Measurements from ENCODE around the gene EP400.

EP400 gene

DNA sequence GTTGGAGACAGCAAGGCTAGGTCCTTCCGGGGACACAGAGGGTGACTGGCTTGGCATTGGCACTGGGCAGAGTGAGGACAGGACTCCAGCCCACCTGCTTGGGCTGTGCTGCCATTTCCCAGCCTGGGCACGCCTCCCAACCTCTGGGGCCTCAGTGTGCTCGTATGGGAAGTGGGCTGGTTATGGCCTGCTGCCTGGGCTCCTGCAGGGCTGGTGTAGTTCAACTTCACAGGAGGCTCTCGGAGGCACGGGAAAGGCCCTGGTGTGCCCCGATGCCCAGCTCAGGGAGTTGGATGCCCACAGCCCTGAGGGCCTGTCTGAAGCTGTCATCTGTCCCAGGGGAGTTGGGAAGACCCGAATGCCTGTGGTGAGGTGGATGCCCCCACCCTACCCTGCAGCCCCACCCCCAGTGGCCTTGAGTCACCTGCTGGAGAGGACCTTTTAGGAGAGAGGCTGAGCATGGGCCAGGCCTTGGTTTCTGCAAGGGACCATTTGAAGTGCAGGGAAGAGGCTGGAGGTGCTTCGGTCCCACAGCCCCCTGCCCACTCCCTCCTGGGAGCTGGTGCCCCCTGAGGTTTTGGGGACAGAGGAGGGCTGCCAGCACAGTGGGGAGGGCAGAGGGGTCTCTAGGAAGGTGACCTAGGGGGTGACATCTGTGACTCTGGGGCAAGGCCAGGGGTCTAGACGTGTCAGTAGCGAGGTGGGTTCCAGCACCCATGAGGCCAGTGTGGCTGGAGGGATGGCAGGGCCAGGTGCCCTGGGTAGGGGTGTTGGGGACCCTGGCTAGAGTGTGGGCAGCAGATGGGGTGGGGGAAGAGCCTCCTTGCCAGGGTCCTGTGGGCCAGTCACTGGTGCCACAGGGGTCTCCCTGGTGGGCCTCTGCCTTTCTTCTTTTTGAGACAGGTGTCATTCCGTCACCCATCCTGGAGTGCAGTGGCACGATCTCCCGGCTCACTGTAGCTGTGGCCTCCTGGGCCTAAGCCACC is 46.2 kb upstream of the EP400 start:
- H3K4me3 ChIP-seq (ENCODE audit: low read length): no peak overlapping the region
- TF ChIP-seq, protein P1, sequence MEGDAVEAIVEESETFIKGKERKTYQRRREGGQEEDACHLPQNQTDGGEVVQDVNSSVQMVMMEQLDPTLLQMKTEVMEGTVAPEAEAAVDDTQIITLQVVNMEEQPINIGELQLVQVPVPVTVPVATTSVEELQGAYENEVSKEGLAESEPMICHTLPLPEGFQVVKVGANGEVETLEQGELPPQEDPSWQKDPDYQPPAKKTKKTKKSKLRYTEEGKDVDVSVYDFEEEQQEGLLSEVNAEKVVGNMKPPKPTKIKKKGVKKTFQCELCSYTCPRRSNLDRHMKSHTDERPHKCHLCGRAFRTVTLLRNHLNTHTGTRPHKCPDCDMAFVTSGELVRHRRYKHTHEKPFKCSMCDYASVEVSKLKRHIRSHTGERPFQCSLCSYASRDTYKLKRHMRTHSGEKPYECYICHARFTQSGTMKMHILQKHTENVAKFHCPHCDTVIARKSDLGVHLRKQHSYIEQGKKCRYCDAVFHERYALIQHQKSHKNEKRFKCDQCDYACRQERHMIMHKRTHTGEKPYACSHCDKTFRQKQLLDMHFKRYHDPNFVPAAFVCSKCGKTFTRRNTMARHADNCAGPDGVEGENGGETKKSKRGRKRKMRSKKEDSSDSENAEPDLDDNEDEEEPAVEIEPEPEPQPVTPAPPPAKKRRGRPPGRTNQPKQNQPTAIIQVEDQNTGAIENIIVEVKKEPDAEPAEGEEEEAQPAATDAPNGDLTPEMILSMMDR (IDR thresholded peaks at IDR 0.05; ENCODE audit: insufficient read depth, low read depth, low read length, missing control alignments): no peak

GRCh38 chr12:131904346-131904745 is 45.4 kb upstream of the EP400 start:
- no peak for DNase-seq (ENCODE audit: low read depth)
- TF ChIP-seq, protein P1 (IDR thresholded peaks at IDR 0.05; ENCODE audit: insufficient read depth, low read depth, low read length, missing control alignments): no peak
- H3K4me3 ChIP-seq (ENCODE audit: low read length): no peak overlapping the region

More for the DNA sequence above, 46.2 kb upstream of the EP400 start:
- DNase-seq (ENCODE audit: low read depth): no peak

DNA sequence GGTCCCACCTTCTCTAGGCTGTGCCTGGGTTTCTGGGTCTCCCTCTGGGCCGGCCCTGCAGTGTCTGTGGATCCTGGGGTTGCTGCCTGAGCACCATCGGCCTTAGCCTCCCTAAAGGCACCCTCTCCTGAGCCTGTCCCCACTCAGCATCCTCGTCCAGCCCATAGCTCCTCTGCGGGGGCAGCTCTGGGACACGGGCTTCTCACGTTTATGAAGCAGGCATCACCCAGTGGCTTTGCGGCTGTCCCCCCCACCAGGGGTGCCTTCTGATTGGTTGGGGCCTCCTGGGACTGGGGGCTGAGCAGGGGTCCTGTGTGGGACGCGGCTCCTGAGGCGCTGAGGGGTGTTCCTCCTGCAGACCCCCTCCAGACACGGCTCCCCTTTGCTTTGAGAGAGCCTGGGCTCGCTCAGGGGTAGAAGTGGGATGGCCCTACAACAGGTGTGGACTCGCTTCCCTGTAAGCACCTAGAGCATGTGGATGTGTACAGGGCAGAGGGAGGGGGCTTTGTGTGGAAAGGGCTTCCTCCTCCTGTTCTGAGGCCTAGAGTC is 44.6 kb upstream of the EP400 start:
- TF ChIP-seq, protein P1 (IDR thresholded peaks at IDR 0.05; ENCODE audit: insufficient read depth, low read depth, low read length, missing control alignments): no peak
- H3K4me3 ChIP-seq (ENCODE audit: low read length): no peak overlapping the region
- no peak for DNase-seq (ENCODE audit: low read depth)

DNA sequence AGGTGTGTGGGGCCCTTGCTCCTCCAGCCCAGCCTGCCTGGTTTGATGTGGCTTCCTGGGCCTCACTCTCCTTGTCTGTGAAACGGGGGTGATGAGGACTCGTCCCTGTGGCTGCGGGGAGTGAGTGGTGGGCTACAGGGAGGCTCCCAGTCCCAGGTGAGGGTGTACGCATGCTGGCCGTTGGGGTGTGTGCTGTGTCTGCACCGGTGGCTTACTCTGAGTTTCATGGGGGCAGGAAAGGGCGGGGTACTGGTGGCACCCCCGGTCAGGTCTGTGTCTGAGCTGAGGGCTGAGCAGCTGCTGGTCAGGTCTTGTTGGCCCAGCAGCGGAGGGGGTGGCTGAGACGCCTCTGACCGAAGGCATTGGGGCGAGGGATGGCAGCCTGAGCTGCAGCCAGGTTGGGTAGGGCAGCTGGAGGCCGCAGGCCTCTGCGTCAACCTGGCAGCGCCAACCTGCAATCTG is 44.1 kb upstream of the EP400 start:
- TF ChIP-seq, protein P1 (IDR thresholded peaks at IDR 0.05; ENCODE audit: insufficient read depth, low read depth, low read length, missing control alignments): no peak
- no peak for DNase-seq (ENCODE audit: low read depth)
- no peak overlapping the region for H3K4me3 ChIP-seq (ENCODE audit: low read length)

DNA sequence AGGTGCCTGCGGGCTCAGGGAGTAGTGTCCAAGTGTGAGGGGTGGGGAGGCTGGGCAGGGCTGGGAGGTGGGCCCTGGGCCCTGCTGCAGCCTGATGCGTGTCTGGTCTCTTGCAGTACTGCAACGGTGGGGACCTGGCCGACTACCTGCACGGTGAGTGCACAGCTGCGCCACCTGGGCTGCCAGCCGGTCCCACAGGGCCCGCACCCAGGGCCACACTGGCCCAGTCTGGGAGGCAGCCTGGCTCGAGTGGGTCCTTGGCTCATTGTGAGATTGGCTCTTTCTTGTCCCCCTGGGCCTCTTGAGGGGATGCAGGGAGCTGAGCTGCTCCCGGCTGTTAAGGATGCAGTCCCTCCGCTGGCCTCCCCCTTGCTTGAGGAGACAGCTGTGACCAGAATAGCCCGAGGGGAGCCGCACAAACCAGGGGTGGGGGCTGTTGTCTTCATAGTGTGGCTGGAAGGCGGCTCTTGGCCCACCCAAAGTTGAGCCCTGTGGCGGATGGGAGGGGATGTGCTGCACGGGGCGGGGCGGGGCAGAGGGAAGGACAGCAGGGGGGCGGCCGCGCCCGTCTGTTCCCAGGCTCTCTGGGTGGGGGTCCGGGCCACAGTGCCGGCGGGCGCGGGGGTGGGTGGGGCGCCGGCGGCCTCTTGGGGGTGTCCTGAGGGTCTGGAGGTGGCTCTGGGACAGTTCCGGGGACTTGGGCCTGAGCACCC is 42.2 kb upstream of the EP400 start:
- no peak overlapping the region for H3K4me3 ChIP-seq (ENCODE audit: low read length)
- no peak for DNase-seq (ENCODE audit: low read depth)
- TF ChIP-seq, protein P1 (IDR thresholded peaks at IDR 0.05; ENCODE audit: insufficient read depth, low read depth, low read length, missing control alignments): no peak

DNA sequence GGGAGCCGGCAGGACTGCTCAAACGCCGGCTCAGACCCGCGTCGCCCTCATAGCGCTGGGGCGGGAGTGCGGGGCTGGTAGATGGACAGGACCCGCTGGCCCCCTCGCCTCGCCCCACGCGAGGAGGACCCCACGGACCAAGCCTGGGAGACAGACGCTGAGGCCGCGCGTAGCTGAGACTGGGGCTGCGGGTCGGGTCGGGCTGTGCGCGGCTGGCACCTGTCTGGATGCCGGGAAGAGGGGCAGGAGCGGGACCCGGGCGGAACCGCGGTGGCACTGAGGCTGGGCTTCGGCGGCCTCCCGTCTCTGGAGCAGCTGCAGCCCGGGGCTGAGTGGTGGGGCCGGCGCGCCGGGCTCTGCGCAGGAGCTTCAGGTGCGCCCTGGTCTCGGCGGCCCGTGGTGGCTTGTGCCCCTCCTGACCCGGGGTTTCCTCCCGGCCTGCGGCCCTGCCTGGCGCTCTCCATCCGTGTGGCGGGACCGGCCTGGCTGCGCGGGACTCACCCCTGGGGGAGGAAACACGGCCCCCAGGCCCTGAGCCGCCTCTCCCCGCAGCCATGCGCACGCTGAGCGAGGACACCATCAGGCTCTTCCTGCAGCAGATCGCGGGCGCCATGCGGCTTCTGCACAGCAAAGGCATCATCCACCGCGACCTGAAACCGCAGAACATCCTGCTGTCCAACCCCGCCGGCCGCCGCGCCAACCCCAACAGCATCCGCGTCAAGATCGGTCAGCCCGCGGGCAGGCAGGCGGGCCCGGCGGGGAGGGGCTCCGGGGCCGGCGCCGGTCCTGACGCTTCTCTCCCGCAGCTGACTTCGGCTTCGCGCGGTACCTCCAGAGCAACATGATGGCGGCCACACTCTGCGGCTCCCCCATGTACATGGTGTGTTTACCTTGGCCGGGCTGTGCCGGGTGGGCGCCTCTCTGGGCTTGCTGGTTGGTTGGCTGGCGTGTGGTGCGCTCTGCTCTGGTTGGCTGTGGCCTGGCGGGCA is 41.4 kb upstream of the EP400 start:
- DNase-seq (ENCODE audit: low read depth): no peak
- TF ChIP-seq, protein P1 (IDR thresholded peaks at IDR 0.05; ENCODE audit: insufficient read depth, low read depth, low read length, missing control alignments): no peak
- H3K4me3 ChIP-seq (ENCODE audit: low read length): no peak overlapping the region

Measured in epithelial cell of esophagus (primary cell).